Stimulated activated CD8-positive, alpha-beta memory T cell treated with anti-CD3 and anti-CD28 coated beads, Interleukin-7, amount 100 ng/mL, for 1 hour (primary cell): ENCODE measurements around the gene ZNF273.

Experiments
- DNase-seq, 2 donors: peaks; one replicate each; pipeline ENCODE4 v3.0.0-alpha.2; 2020; ENCODE audit warnings: low read depth in 2 of 2

The ZNF273 gene

GRCh38 chr7:64876792-64877713 is 26.0 kb upstream of the ZNF273 start:
- peak; percentile 30 to 36 for DNase-seq

GRCh38 chr7:64877714-64878610 is 25.1 kb upstream of the ZNF273 start:
- no peak for DNase-seq

- DNase-seq, result no peak
Measured at GRCh38 chr7:64878684-64879083, 24.4 kb upstream of the ZNF273 start.

GRCh38 chr7:64879086-64879730 is 23.9 kb upstream of the ZNF273 start:
- no peak for DNase-seq

- no peak for DNase-seq
Measured at GRCh38 chr7:64879800-64880199, 23.3 kb upstream of the ZNF273 start.

GRCh38 chr7:64880322-64881297 is 22.5 kb upstream of the ZNF273 start:
- DNase-seq, result no peak

- DNase-seq, result no peak
Measured at GRCh38 chr7:64881461-64882287, 21.4 kb upstream of the ZNF273 start.

- no peak for DNase-seq
Measured at GRCh38 chr7:64882341-64883112, 20.5 kb upstream of the ZNF273 start.

- no peak for DNase-seq
Measured at GRCh38 chr7:64883113-64883905, 19.8 kb upstream of the ZNF273 start.

- no peak for DNase-seq
Measured at GRCh38 chr7:64884085-64884912, 18.8 kb upstream of the ZNF273 start.

GRCh38 chr7:64884913-64885370 is 18.1 kb upstream of the ZNF273 start:
- DNase-seq, result no peak

- DNase-seq, result no peak
Measured at GRCh38 chr7:64885520-64886240, 17.4 kb upstream of the ZNF273 start.

- no peak for DNase-seq
Measured at GRCh38 chr7:64886956-64887545, 16.0 kb upstream of the ZNF273 start.

- no peak for DNase-seq
Measured at GRCh38 chr7:64887756-64888508, 15.1 kb upstream of the ZNF273 start.

GRCh38 chr7:64888561-64888900 is 14.5 kb upstream of the ZNF273 start:
- DNase-seq, result no peak
